CD4-positive, CD25-positive, alpha-beta regulatory T cell (primary cell): ENCODE measurements around the gene TTC28. TPM values are rescaled to one million over a fixed set of nuclear protein-coding genes. Genes with fewer than 3 reads are reported as not detected.

Source experiments
- ATAC-seq, 2 donors: fragments of 150-1000 bp; cut with Tn5 transposase; one replicate each; pipeline ENCODE4 v1.10.0; 2021; ENCODE audit warnings: low read depth in 2 of 2, moderate number of reproducible peaks in 2 of 2, moderate library complexity in 1 of 2
- DNase-seq, 3 donors: peaks; one replicate each; pipeline versions ENCODE4 v3.0.0 to v3.0.0-alpha.2; 2012 to 2022; ENCODE audit warnings: mixed read lengths in 1 of 3
- H3K27ac ChIP-seq: one replicate; pipeline ENCODE4 v1.7.0; 2013; ENCODE audit warnings: mild to moderate bottlenecking, low read length; ENCODE audit not compliant: insufficient read depth, poor library complexity, severe bottlenecking
- H3K27me3 ChIP-seq: one replicate; pipeline ENCODE4 v1.7.0; 2013; ENCODE audit warnings: low read length; ENCODE audit not compliant: control insufficient read depth, insufficient read depth
- H3K36me3 ChIP-seq: one replicate; pipeline ENCODE4 v1.7.0; 2013; ENCODE audit warnings: mild to moderate bottlenecking, low read length, moderate library complexity; ENCODE audit not compliant: control insufficient read depth, insufficient read depth
- H3K4me1 ChIP-seq: 2 replicates; pipeline ENCODE4 v1.7.0; 2013; ENCODE audit warnings: mild to moderate bottlenecking, low read length; ENCODE audit not compliant: insufficient read depth, control insufficient read depth, poor library complexity, severe bottlenecking
- H3K4me3 ChIP-seq: one replicate; pipeline ENCODE4 v1.7.0; 2013; ENCODE audit warnings: low read depth, mild to moderate bottlenecking, low read length, moderate library complexity
- H3K9me3 ChIP-seq, 2 experiments: 1 replicate in 1 of 2; 2 replicates in 1 of 2; pipeline ENCODE4 v1.7.0; 2013; ENCODE audit warnings: low read length in 2 of 2, mild to moderate bottlenecking in 1 of 2, moderate library complexity in 1 of 2; ENCODE audit not compliant: control insufficient read depth in 2 of 2
- H3K27ac Mint-ChIP-seq, 3 donors: one replicate each; pipeline ENCODE4 v1.8.0; 2020 to 2022; ENCODE audit warnings: mild to moderate bottlenecking in 3 of 3, mixed read lengths in 3 of 3, moderate library complexity in 2 of 3
- H3K27me3 Mint-ChIP-seq: one replicate; pipeline ENCODE4 v1.8.0; 2022; ENCODE audit warnings: mild to moderate bottlenecking, mixed read lengths
- H3K36me3 Mint-ChIP-seq: one replicate; pipeline ENCODE4 v1.8.0; 2020; ENCODE audit warnings: mixed read lengths
- H3K4me1 Mint-ChIP-seq, 4 donors: one replicate each; pipeline ENCODE4 v1.8.0; 2020 to 2022; ENCODE audit warnings: mixed read lengths in 4 of 4, mild to moderate bottlenecking in 1 of 4
- H3K4me3 Mint-ChIP-seq, 4 donors: one replicate each; pipeline ENCODE4 v1.8.0; 2020 to 2022; ENCODE audit warnings: mild to moderate bottlenecking in 4 of 4, mixed read lengths in 4 of 4, moderate library complexity in 3 of 4
- H3K9me3 Mint-ChIP-seq, 7 donors: one replicate each; pipeline ENCODE4 v1.8.0; 2020 to 2022; ENCODE audit warnings: mixed read lengths in 7 of 7, mild to moderate bottlenecking in 3 of 7, moderate library complexity in 2 of 7
- polyA plus RNA-seq, 4 donors: library from polyadenylated mRNA; unstranded; fragments of 300-500 nt; fragmentation: Illumina TruSeq; gene quantifications; one replicate each; pipeline ENCODE4 v1.2.3, GENCODE V29; 2021
- total RNA-seq: library from RNA; stranded (reverse); gene quantifications from one replicate; pipeline ENCODE4 v1.2.3, GENCODE V29; 2022

Gene TTC28
- total and polyA plus RNA-seq, 5 donors from 2014 or later = 0.02 to 2.7 (median 0.28) TPM; not detected in 1

DNA sequence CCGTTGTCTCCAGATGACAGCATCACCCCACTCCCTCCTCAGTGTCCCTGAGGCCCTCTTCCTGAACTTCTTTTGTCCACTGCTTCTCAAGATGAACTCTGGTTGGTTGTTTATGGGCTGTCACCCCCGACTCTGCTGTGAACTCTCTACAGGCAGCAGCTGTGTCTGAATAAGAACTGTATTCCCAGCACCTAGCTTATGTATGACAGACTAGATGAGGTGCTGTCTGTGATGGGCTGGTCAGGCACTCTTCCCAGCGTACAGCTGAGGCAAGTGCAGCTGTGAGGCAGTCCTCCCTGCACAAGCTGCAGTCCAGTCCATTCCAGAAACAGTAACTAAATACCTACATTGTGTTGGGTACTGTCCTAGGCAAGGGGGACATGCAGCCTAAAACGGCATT lies 649.2 kb downstream of the TTC28 start:
- H3K4me3 ChIP-seq = no peak overlapping the region
- no peaks in the 10 kb centered on the region for H3K9me3 ChIP-seq
- H3K27ac ChIP-seq = no peak overlapping the region
- no peak overlapping the region for H3K27ac Mint-ChIP-seq
- H3K27me3 Mint-ChIP-seq = peaks cover 4% of the 10 kb centered on the region
- H3K36me3 ChIP-seq = no peaks in the 10 kb centered on the region
- no peaks in the 10 kb centered on the region for H3K27me3 ChIP-seq
- H3K4me1 ChIP-seq = no peaks in the 10 kb centered on the region
- H3K36me3 Mint-ChIP-seq = no peaks in the 10 kb centered on the region
- peaks cover 0 to 7% (median 0%) of the 10 kb centered on the region in 4 donors for H3K4me1 Mint-ChIP-seq
- H3K4me3 Mint-ChIP-seq = no peak overlapping the region
- no peak for DNase-seq
- ATAC-seq = no peak
- H3K9me3 Mint-ChIP-seq = no peaks in the 10 kb centered on the region

DNA sequence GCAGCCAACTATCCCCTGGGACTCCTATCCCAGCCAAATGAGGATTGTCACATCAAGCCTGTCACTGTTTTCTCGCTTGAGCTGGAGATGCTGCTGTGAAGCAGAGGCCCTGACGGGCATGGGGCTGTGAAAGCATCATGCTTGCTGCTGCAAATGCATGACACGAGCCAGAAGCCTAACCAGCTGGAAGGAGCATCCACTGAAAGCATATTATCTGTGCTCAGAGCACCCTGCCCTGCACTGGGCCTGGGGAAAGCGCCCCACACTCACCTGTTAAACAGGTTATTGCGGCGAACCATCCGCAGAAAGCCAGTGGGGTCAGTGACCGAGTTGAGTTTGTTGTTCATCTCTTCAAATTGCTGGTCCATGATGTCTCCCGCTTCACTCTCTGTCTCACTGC lies 649.7 kb downstream of the TTC28 start:
- H3K4me1 ChIP-seq = no peaks in the 10 kb centered on the region
- H3K4me1 Mint-ChIP-seq = peaks cover 0 to 2% (median 0%) of the 10 kb centered on the region in 4 donors
- ATAC-seq (no peak), DNase-seq (no peak)
- H3K27ac Mint-ChIP-seq = no peak overlapping the region
- no peak overlapping the region for H3K4me3 Mint-ChIP-seq
- H3K27me3 ChIP-seq = no peaks in the 10 kb centered on the region
- no peak overlapping the region for H3K27ac ChIP-seq
- no peak overlapping the region for H3K4me3 ChIP-seq
- no peaks in the 10 kb centered on the region for H3K9me3 ChIP-seq
- no peaks in the 10 kb centered on the region for H3K36me3 ChIP-seq
- H3K9me3 Mint-ChIP-seq = no peaks in the 10 kb centered on the region
- peaks cover 4% of the 10 kb centered on the region for H3K27me3 Mint-ChIP-seq
- H3K36me3 Mint-ChIP-seq = no peaks in the 10 kb centered on the region

GRCh38 chr22:28029201-28029948 lies 650.3 kb downstream of the TTC28 start:
- Mint-ChIP-seq H3K27ac (no peak overlapping the region), H3K4me1 (no peaks in the 10 kb centered on the region), H3K4me3 (no peak overlapping the region), H3K36me3 (no peaks in the 10 kb centered on the region), H3K27me3 (peaks cover 6% of the 10 kb centered on the region), H3K9me3 (no peaks in the 10 kb centered on the region)
- H3K9me3 ChIP-seq = no peaks in the 10 kb centered on the region
- H3K36me3 ChIP-seq = no peaks in the 10 kb centered on the region
- no peak overlapping the region for H3K27ac ChIP-seq
- H3K27me3 ChIP-seq = no peaks in the 10 kb centered on the region
- H3K4me1 ChIP-seq = no peaks in the 10 kb centered on the region
- ATAC-seq (no peak), DNase-seq (no peak)
- H3K4me3 ChIP-seq = no peak overlapping the region

DNA sequence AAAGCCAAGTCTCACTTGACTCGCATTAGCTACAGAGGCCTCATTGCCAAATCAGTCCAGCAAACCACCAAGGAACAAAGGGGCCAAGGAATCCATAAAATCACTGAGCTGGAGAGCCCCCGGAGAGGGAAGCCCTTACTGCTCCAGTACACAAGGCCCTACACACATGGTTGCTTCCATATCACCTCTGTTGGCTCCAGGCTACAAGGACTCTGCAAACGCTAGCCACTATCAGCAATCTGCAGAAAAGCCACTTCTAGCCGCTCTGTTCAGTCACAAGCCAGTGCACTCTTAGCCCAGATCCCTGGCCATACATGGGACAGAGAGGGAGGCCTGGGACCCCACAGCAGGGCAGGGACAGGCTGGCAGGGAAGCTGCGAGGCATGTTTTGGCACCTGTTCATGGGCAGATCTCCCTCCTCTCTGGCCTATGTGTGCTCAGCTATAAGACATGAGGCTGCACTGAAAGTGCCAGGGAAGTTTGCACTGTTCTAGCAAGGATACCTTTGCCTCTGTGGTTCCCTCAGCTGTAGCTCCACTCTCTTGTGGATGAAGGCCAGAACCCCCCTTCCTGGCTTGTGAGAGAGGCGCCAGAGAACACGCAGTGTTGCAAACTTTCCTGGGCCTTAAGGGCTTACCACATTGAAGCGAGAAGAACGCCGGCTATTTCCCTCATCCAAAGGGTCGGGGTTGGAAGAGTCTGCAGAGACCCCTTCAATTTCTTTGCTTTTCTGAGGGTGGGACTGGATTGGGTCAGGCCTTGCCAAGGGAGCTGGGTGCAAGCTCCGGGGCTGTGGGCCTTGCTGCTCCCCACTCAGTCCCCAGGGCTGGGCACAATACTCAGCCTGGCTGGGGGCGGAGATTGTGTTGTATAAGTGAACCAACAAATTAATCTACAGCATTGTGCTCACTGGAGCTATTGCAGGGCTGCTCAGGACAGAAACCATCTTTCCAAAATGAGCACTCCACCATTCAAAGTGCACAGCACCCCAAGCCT lies 651.9 kb downstream of the TTC28 start:
- no peaks in the 10 kb centered on the region for H3K36me3 ChIP-seq
- no peaks in the 10 kb centered on the region for H3K4me1 Mint-ChIP-seq
- no peak overlapping the region for H3K4me3 Mint-ChIP-seq
- H3K27ac ChIP-seq = no peak overlapping the region
- no peaks in the 10 kb centered on the region for H3K9me3 ChIP-seq
- ATAC-seq (no peak), DNase-seq (no peak)
- H3K27ac Mint-ChIP-seq = no peak overlapping the region
- H3K4me3 ChIP-seq = no peak overlapping the region
- no peaks in the 10 kb centered on the region for H3K9me3 Mint-ChIP-seq
- peaks cover 7% of the 10 kb centered on the region for H3K27me3 Mint-ChIP-seq
- H3K36me3 Mint-ChIP-seq = no peaks in the 10 kb centered on the region
- H3K4me1 ChIP-seq = no peaks in the 10 kb centered on the region
- no peaks in the 10 kb centered on the region for H3K27me3 ChIP-seq

DNA sequence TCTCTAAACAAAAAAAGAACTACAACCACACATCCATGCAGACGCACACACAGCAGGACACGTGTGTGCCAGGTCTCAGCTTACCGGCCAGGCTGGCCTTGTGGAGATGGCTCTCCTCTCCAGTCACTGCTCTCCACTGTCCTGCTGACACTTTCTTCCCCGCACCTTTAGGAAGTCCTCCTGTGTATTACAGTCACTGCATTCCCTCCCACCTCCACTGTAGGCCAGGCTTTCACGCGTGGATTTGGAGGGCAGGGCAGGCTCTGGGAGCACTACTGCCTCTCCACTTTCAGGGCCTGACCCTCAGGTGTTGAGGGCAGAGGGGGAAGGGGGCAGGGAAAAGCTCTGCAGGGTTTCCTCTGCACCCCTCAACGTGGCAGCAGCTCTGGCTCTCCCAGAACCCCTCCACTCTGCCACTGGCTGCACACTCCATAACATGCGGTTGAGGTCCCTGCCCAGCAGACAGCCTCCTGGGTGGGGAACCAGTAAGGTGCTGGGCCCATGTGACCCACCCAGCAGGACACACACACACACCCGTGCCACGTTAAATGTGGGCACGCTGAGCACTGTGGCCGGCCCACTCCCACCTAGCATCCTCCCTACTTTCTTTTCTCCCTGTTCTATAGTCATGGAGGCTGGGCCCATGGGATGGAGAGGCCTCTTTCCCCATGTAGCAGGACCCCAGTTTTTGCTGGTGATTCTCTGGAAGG lies 653.6 kb downstream of the TTC28 start:
- H3K9me3 ChIP-seq = no peaks in the 10 kb centered on the region
- ATAC-seq (no peak), DNase-seq (no peak)
- Mint-ChIP-seq H3K9me3 (no peaks in the 10 kb centered on the region), H3K4me1 (no peaks in the 10 kb centered on the region), H3K27ac (no peak overlapping the region), H3K36me3 (no peaks in the 10 kb centered on the region), H3K27me3 (peaks cover 5% of the 10 kb centered on the region), H3K4me3 (no peak overlapping the region)
- no peaks in the 10 kb centered on the region for H3K4me1 ChIP-seq
- H3K27ac ChIP-seq = no peak overlapping the region
- H3K27me3 ChIP-seq = no peaks in the 10 kb centered on the region
- H3K36me3 ChIP-seq = no peaks in the 10 kb centered on the region
- no peak overlapping the region for H3K4me3 ChIP-seq

DNA sequence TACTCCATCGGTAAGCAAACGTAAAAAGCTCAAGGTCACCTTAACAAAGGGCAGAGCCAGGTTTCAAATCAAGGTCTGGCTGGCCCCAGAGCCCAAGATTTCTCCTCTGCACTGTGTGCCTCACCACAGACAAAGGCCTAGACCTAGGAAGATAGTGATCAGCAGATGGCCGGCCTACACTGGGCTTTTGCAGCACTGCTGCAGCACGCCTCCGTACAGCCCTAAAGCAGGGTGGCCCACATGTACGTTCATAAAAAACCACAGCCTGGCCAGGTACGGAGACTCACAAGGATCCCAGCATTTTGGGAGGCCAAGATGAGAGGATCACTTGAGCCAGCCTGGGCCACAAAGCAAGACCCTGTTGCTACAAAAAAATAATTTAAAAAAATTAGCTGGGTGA lies 654.3 kb downstream of the TTC28 start:
- Histone ChIP-seq H3K4me3 (no peak overlapping the region), H3K36me3 (no peaks in the 10 kb centered on the region), H3K27ac (no peak overlapping the region), H3K27me3 (no peaks in the 10 kb centered on the region), H3K9me3 (no peaks in the 10 kb centered on the region), H3K4me1 (no peaks in the 10 kb centered on the region)
- no peak overlapping the region for H3K27ac Mint-ChIP-seq
- DNase-seq = no peak
- H3K4me1 Mint-ChIP-seq = no peaks in the 10 kb centered on the region
- no peaks in the 10 kb centered on the region for H3K36me3 Mint-ChIP-seq
- peak in 1 of 2 donors; percentile 9 for ATAC-seq
- H3K4me3 Mint-ChIP-seq = no peak overlapping the region
- peaks cover 5% of the 10 kb centered on the region for H3K27me3 Mint-ChIP-seq
- H3K9me3 Mint-ChIP-seq = no peaks in the 10 kb centered on the region

- H3K27me3 ChIP-seq = no peaks in the 10 kb centered on the region
- H3K9me3 Mint-ChIP-seq = no peaks in the 10 kb centered on the region
- H3K36me3 Mint-ChIP-seq = no peaks in the 10 kb centered on the region
- no peak overlapping the region for H3K4me3 ChIP-seq
- H3K36me3 ChIP-seq = no peaks in the 10 kb centered on the region
- H3K27me3 Mint-ChIP-seq = peaks cover 5% of the 10 kb centered on the region
- no peaks in the 10 kb centered on the region for H3K4me1 ChIP-seq
- H3K4me3 Mint-ChIP-seq = peak overlapping the region in 1 of 4 donors; percentile 32
- H3K27ac Mint-ChIP-seq = no peak overlapping the region
- ATAC-seq (no peak), DNase-seq (no peak)
- no peaks in the 10 kb centered on the region for H3K9me3 ChIP-seq
- H3K27ac ChIP-seq = no peak overlapping the region
- peaks cover 0 to 3% (median 0%) of the 10 kb centered on the region in 4 donors for H3K4me1 Mint-ChIP-seq
Measured at GRCh38 chr22:28024422-28024888, 655.2 kb downstream of the TTC28 start.
